CD4-positive, alpha-beta T cell (primary cell): ENCODE data around the gene SIGLEC6. TPM values are rescaled to one million over a fixed set of nuclear protein-coding genes. Genes with fewer than 3 reads are reported as not detected.

Source experiments
- ATAC-seq: fragments of 200-7000 bp; cut with Tn5 transposase; one replicate; pipeline ENCODE4 v1.10.0; 2022; ENCODE audit warnings: mild to moderate bottlenecking; ENCODE audit not compliant: poor library complexity
- CTCF ChIA-PET: fragments of 350-600 bp; sonication (Branson Sonifier 250); formaldehyde crosslinking; loops from one replicate; lab custom pipeline; 2021; ENCODE audit warnings: antibody characterized with exemption, inconsistent platforms; lab: Charles Lee
- POLR2A ChIA-PET: fragments of 350-600 bp; sonication (Branson Sonifier 250); formaldehyde crosslinking; loops from one replicate; lab custom pipeline; 2021; ENCODE audit warnings: antibody characterized with exemption, inconsistent platforms; lab: Charles Lee
- DNase-seq, 14 experiments: peaks; one replicate each; pipeline ENCODE4 v3.0.0-alpha.2; 2013 to 2020; ENCODE audit warnings: mixed read lengths in 2 of 14
- H3K27ac ChIP-seq, 2 donors: one replicate each; pipeline versions ENCODE4 v1.5.1 to v1.7.0; 2013; ENCODE audit warnings: low read length in 2 of 2, low read depth in 1 of 2, mild to moderate bottlenecking in 1 of 2
- H3K27me3 ChIP-seq, 2 experiments: 1 replicate in 1 of 2; 2 replicates in 1 of 2; pipeline versions ENCODE4 v1.6.1 to v1.7.0; 2013; ENCODE audit warnings: low read length in 2 of 2, control low read depth in 1 of 2, mild to moderate bottlenecking in 1 of 2, moderate library complexity in 1 of 2; ENCODE audit not compliant: insufficient read depth in 2 of 2, control insufficient read depth in 1 of 2
- H3K36me3 ChIP-seq: one replicate; pipeline ENCODE4 v1.6.1; 2013; ENCODE audit warnings: low read length, control low read depth; ENCODE audit not compliant: insufficient read depth
- H3K4me1 ChIP-seq: one replicate; pipeline ENCODE4 v1.6.1; 2013; ENCODE audit warnings: low read length, control low read depth; ENCODE audit not compliant: insufficient read depth
- H3K4me3 ChIP-seq: one replicate; pipeline ENCODE4 v1.5.1; 2013; ENCODE audit warnings: mild to moderate bottlenecking, low read length, moderate library complexity
- H3K9me3 ChIP-seq, 2 experiments: 1 replicate in 1 of 2; 2 replicates in 1 of 2; pipeline versions ENCODE4 v1.6.1 to v1.7.0; 2013; ENCODE audit warnings: low read length in 2 of 2, mild to moderate bottlenecking in 2 of 2, control low read depth in 1 of 2, moderate library complexity in 1 of 2; ENCODE audit not compliant: control insufficient read depth in 1 of 2, insufficient read depth in 1 of 2
- H3K27ac Mint-ChIP-seq: one replicate; pipeline ENCODE4 v1.8.0; 2020; ENCODE audit warnings: mixed read lengths
- H3K27me3 Mint-ChIP-seq: one replicate; pipeline ENCODE4 v1.8.0; 2021; ENCODE audit warnings: mixed read lengths
- H3K36me3 Mint-ChIP-seq: one replicate; pipeline ENCODE4 v1.8.0; 2021; ENCODE audit warnings: low read depth, mixed read lengths
- H3K4me1 Mint-ChIP-seq: one replicate; pipeline ENCODE4 v1.8.0; 2021; ENCODE audit warnings: low read depth, mixed read lengths
- H3K4me3 Mint-ChIP-seq: one replicate; pipeline ENCODE4 v1.8.0; 2020; ENCODE audit warnings: mild to moderate bottlenecking, mixed read lengths
- H3K9me3 Mint-ChIP-seq: one replicate; pipeline ENCODE4 v1.8.0; 2020; ENCODE audit warnings: mixed read lengths
- intact Hi-C, 2 experiments: fragments of 100-400 bp; cut with DNase I in 1 of 2; cut with micrococcal nuclease in 1 of 2; formaldehyde crosslinking; loops; one replicate each; pipeline versions ENCODE4 v1.15.1 to v1.9.0; 2023 to 2025; cut with DNase I, micrococcal nuclease
- total RNA-seq, 174 experiments: library from RNA in 2 of 174; stranded (reverse) in 2 of 174; gene quantifications; one replicate each; pipeline ENCODE4 v1.2.3 and lab custom pipeline; 2021 to 2026
- TF ChIP-seq, protein P1 (sequence below): fragments of 200-600 bp; IDR thresholded peaks from one replicate; pipeline ENCODE4 v1.8.0; 2022; ENCODE audit warnings: antibody characterized with exemption, mild to moderate bottlenecking

The SIGLEC6 gene
- total RNA-seq, 2 experiments from 2014 or later = 0.14 to 0.36 TPM

DNA sequence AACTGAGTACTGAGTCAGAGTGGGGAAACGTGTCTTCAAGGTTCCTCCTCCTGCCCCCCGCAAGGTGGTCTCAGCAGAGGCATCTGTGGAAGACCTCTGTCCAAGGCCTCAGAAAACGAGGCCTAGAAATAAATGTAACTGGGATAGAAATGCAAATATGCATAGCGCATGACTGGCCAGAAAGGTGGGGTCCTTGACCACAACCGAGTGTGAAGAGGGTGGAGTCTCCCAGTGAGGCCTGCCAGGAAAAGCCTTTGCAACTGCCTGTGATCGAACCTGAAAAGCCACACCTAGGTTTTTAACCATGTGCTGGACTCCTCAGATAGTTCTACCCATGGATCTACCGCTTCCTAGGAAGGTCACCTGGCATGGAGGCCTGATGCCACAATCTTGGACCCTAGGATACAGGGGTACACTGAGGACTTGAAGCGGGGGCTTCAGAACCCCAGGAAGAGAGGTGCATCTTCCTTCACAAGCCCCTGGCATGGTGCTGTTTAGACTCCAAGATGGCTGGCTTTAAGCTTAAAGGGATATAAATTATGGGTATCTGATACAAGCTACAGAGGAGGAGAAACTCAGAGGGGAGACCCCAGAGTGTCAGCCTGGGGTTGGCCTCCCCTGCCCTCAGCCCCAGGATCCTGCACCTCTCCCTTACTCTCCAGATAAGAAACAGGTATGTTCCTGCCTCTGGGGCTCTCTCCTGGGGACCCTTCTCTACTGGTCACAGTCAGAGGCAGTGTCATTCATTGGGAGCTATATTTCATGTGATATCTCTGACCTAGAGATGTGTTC lies 18.3 kb upstream of the SIGLEC6 start:
- Mint-ChIP-seq H3K4me1 (peaks cover 27% of the 10 kb centered on the region), H3K27me3 (peaks cover 68% of the 10 kb centered on the region), H3K36me3 (no peaks in the 10 kb centered on the region), H3K4me3 (no peak overlapping the region), H3K9me3 (peaks cover 2% of the 10 kb centered on the region), H3K27ac (no peak overlapping the region)
- ChIA-PET POLR2A (no interaction called here), CTCF (no interaction called here)
- Histone ChIP-seq H3K27me3 (peaks cover 28 to 33% of the 10 kb centered on the region in 2 experiments), H3K36me3 (no peaks in the 10 kb centered on the region), H3K9me3 (peaks cover 0 to 9% of the 10 kb centered on the region in 2 experiments), H3K27ac (no peak overlapping the region), H3K4me1 (peaks cover 12% of the 10 kb centered on the region), H3K4me3 (no peak overlapping the region)
- intact Hi-C loops = no loop called here
- TF ChIP-seq, protein P1, sequence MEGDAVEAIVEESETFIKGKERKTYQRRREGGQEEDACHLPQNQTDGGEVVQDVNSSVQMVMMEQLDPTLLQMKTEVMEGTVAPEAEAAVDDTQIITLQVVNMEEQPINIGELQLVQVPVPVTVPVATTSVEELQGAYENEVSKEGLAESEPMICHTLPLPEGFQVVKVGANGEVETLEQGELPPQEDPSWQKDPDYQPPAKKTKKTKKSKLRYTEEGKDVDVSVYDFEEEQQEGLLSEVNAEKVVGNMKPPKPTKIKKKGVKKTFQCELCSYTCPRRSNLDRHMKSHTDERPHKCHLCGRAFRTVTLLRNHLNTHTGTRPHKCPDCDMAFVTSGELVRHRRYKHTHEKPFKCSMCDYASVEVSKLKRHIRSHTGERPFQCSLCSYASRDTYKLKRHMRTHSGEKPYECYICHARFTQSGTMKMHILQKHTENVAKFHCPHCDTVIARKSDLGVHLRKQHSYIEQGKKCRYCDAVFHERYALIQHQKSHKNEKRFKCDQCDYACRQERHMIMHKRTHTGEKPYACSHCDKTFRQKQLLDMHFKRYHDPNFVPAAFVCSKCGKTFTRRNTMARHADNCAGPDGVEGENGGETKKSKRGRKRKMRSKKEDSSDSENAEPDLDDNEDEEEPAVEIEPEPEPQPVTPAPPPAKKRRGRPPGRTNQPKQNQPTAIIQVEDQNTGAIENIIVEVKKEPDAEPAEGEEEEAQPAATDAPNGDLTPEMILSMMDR = no peak
- ATAC-seq = no peak
- no peak for DNase-seq

DNA sequence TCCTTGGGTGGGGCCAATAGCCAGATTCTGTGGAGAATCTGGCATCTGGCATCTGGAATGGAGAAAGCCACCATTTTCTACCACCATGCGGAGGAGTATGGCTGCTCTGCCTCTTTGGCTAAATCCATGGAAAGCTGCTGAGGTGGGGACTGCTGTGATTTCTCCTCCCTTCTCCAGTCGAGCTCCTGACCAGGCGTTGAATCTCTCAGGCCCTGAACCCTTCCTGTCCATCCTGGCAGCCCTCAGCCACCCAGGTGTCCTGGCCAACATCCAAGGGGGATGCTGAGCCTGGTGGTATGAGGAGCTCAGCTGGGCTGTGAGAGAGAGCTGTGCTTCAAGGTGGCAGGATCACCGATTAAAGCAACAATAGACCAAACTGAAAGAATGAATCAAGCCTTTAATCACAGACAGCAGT lies 17.4 kb upstream of the SIGLEC6 start:
- Histone ChIP-seq H3K27ac (no peak overlapping the region), H3K27me3 (peaks cover 28 to 33% of the 10 kb centered on the region in 2 experiments), H3K4me3 (no peak overlapping the region), H3K9me3 (peaks cover 0 to 9% of the 10 kb centered on the region in 2 experiments), H3K36me3 (no peaks in the 10 kb centered on the region), H3K4me1 (peaks cover 12% of the 10 kb centered on the region)
- DNase-seq (no peak), ATAC-seq (no peak)
- Mint-ChIP-seq H3K4me1 (peaks cover 27% of the 10 kb centered on the region), H3K36me3 (no peaks in the 10 kb centered on the region), H3K27ac (no peak overlapping the region), H3K4me3 (no peak overlapping the region), H3K9me3 (no peaks in the 10 kb centered on the region), H3K27me3 (peaks cover 68% of the 10 kb centered on the region)
- TF ChIP-seq, protein P1 = no peak
- ChIA-PET POLR2A (no interaction called here), CTCF (no interaction called here)
- intact Hi-C loops = no loop called here

DNA sequence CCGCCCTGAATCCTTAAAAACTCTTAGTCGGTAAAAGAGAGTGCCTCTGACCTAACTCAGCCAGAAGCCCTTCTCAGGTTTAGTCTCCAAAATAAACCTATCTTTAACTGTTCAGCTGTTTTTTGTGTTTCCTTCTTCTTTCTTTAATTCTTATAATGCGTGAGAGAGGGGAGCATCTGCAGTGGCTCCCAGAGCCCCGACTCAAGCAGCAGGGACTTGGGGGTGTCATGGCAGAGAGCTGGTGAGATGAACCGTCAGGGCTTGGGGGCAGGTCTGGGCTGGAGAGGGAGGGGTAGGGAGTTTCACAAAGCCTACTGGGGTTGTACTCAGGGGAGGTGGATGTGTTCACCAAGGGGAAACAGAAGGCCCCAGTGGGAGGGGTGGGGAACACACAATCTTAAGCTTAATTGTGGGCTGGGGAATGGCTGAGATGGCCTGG lies 16.8 kb upstream of the SIGLEC6 start:
- H3K27ac ChIP-seq = no peak overlapping the region
- ATAC-seq (no peak), DNase-seq (no peak)
- TF ChIP-seq, protein P1 = no peak
- H3K4me1 ChIP-seq = peaks cover 12% of the 10 kb centered on the region
- no peak overlapping the region for H3K4me3 ChIP-seq
- Mint-ChIP-seq H3K4me1 (peaks cover 27% of the 10 kb centered on the region), H3K27me3 (peaks cover 66% of the 10 kb centered on the region), H3K9me3 (no peaks in the 10 kb centered on the region), H3K36me3 (no peaks in the 10 kb centered on the region), H3K27ac (no peak overlapping the region), H3K4me3 (no peak overlapping the region)
- CTCF ChIA-PET = no interaction called here
- H3K36me3 ChIP-seq = no peaks in the 10 kb centered on the region
- peaks cover 0 to 8% of the 10 kb centered on the region in 2 experiments for H3K9me3 ChIP-seq
- H3K27me3 ChIP-seq = peaks cover 25 to 27% of the 10 kb centered on the region in 2 experiments
- intact Hi-C loops = no loop called here
- POLR2A ChIA-PET = no interaction called here
